Hepatocyte (in vitro differentiated cells): ENCODE data around the gene OAS3.

Experiments
- CTCF ChIP-seq: fragments of 200-600 bp; sonication (generic); IDR thresholded peaks from 2 replicates; pipeline ENCODE4 v1.5.1; 2016; ENCODE audit warnings: antibody characterized with exemption, mild to moderate bottlenecking; ENCODE audit not compliant: poor library complexity
- EZH2 ChIP-seq: fragments of 200-600 bp; sonication (generic); IDR thresholded peaks from 2 replicates; pipeline ENCODE4 v1.6.1; 2016; ENCODE audit warnings: antibody characterized with exemption, mild to moderate bottlenecking, borderline replicate concordance

- TF ChIP-seq CTCF: no peak
- TF ChIP-seq EZH2: no peak
These were observed 76.3 kb downstream of the OAS3 start for GRCh38 chr12:113014565-113014964.
